GM19238 (cell line): ENCODE measurements around the gene PLP2.

Source experiments
- DNase-seq: peaks from one replicate; pipeline ENCODE4 v3.0.0; 2011; ENCODE audit warnings: low spot score; ENCODE audit not compliant: insufficient read length

Gene PLP2

DNA sequence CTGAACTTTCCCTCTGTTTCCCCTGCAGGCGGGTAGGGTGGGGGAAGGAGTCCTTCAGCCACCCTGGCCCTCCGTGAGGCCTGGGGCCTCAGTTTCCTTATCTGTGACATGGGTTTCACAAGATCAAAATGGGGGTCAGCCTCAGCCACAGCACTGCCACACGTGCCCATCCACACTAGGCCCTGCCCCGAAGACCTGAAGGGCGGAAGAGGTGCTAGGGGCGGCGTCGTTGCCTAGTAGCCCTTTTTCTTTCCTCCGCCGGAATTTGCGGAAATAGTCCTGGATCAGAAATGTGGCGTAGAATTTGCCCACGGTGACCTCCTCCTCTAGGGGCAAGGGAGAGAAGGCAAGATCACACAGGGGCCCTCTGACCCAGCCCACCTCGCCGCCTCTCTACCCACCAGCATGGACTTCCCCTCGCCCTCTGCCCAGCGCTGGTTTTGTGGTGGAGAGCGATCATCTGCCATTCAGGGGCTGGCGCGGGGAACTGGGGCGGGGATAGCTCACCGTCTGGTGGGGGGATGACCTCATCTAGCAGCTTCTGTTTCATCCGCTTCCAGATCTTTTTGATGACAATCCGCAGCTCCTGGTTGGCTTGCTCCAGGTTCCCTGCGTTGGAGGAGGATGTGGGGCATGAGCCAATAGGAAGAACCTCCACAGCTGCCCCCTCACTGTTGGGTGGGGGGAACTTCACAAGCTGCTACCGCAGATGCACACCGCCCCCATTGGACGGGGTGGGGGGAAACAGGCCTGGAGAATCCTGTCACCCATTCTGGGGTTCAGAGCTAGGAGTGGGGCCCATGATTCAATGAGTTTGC, 37.9 kb downstream of the PLP2 start:
- no peak for DNase-seq

DNA sequence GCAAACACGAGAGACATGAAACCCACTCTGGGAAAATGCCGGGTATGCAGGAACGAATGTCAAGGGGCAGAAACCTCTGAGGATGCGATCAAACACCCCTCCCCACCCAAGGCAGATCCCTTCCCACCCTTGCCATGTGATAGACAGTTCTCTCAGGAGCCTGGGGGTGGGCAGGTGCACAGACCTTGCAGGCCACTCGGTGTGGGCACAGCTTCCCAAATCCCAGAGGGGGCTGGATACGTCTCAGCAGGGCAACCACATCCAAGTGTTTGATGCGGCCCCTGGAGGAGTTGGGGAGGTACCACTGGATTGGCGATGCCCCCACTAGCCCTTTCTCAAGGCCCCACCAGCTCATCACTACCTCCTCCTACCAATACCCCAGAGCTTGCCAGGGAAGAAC, 38.7 kb downstream of the PLP2 start:
- DNase-seq: no peak

DNA sequence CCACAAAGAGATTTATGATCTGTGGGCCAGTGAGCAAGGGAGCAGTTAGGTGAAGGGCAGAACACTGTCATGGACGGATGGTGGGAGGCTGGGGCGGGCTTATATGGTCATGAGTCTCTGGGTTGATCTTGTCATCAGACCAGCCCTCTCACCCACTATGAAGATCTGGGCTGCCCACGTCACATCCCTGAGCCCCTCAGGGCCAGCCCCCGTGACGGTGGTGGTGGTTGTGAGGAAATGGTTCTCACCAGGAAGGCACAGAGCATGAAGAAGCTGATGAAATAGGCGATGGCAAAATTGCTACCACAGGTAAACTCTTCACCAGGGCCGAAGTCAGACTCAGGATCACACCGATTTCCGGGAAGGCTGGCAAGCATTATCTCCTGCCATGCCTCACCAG, 39.4 kb downstream of the PLP2 start:
- no peak for DNase-seq

DNA sequence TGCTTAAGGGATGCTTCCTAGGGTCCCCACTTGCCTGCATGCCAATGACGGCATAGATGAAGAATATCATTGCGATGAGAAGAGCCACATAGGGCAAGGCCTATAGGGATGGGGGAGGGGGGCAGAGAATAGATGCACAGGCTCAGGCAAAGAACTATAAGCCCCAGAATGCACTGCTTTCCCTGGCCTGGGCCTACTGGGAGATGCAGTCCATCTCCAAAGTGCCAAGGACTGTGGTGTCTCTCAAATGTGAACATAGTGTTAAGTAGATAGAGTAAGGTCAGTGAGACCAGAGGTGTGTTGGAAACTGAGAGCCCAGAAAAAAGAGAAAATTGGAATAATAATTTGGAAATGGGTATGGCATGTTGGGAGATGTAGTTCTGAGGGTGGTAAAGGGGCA, 40.5 kb downstream of the PLP2 start:
- DNase-seq: no peak

DNA sequence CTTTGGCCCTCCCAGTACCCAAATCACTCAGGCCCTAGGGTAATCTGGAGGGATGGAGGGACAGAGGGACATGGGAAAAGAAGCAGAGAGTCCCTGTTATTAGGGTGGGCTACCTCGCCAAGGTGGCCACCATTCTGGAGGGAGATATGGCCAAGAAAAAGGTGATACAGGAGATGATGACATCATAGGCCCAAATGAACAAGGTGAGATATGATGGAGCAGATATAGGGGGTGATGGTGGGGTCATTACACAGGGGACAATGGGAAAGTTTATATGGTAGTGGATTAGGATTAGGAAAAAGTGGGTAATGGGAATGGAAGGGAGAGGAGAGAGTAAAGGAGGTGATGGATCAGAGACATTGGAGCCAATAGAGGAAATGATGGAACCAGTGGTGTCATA, 41.2 kb downstream of the PLP2 start:
- DNase-seq: no peak

DNA sequence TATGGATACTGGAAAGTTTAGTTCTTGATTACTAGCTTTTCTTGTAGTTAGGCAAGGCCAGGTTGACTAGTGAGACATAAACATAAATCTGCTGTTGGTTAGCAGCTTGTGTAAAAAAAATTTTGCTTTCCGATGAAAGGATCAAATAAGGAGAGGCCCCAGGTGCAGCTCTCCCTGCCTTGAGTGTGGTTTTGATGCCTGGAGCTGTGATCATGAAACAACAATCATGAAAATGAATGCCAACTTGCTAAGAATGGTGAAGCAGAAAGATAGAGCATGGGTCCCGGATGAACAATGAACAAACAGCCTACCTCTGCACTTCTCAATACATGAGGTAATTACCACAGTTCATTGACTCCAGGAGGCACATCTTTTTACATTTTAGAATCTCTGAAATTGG, 42.7 kb downstream of the PLP2 start:
- DNase-seq: no peak

DNA sequence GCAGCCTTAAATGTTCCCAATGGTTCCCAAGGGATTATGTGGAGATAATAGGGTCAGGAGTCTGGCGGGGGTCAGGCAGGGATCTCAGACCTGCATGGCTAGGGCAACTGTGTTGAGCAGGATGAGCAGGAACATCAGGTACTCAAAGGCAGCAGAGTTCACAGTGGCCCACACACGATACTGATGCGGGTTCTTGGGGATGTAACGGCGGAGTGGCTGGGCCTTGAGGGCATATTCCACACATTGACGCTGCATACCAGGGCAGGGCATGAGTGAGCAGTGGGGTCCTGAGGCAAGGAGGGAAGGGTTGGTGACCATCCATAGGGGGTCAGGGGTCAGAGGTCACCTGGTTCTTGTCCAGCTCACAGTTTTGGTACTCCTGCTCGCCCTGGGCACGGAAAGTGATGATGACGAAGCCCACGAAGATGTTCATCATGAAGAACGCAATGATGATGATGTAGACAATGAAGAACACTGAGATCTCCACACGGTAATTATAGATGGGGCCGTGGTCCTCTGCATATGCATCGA, 43.4 kb downstream of the PLP2 start:
- DNase-seq: no peak

DNA sequence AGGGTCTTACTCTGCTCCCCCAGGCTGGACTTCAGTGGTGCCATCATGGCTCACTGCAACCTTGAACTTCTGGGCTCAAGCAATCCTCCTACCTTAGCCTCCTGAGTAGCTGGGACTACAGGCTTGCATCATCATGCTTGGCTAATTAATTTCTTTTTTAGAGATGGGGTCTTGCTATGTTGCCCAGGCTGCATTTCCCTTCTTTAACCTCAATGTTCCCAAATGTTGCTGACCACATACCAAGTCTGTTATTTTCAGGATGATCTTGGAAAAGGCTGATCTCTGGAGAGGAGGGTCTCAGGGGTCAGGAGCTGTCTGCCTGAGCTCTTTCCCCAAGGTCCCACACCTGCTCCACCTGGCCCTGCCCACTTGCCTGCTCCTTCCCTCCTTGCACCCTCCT, 48.4 kb downstream of the PLP2 start:
- no peak for DNase-seq

DNA sequence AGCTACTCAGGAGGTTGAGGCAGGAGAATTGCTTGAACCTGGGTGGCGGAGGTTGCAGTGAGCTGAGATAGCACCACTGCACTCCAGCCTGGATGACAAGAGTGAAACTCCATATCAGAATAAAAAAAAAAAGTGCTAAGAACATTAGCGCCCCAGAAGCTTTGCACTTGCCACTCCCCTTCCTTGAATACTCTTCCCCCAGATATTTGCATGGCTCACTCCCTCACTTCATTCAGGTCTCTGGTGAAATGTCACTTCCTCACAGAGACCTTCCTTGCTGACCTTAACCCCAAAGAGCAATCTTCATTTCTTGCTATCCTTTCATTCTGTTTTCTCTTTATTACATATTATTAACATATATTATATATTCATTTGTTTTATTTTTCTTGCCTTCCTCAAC, 50.2 kb downstream of the PLP2 start:
- DNase-seq: no peak
